Ishikawa (cell line): ENCODE data around the gene OR4N5.

Source experiments
- CEBPB ChIP-seq: IDR thresholded peaks from 2 replicates; pipeline ENCODE4 v1.6.1; 2012
- CREB1 ChIP-seq: IDR thresholded peaks from 2 replicates; pipeline ENCODE4 v1.6.1; 2012; ENCODE audit warnings: low read depth
- EGR1 ChIP-seq: IDR thresholded peaks from 2 replicates; pipeline ENCODE4 v1.6.1; 2012
- EP300 ChIP-seq: IDR thresholded peaks from 2 replicates; pipeline ENCODE4 v1.6.1; 2012; ENCODE audit warnings: borderline replicate concordance
- FOXM1 ChIP-seq: IDR thresholded peaks from 2 replicates; pipeline ENCODE4 v1.6.1; 2012; ENCODE audit warnings: low read depth, borderline replicate concordance
- MAX ChIP-seq: IDR thresholded peaks from 2 replicates; pipeline ENCODE4 v1.6.1; 2012
- NFIC ChIP-seq: IDR thresholded peaks from 2 replicates; pipeline ENCODE4 v1.6.1; 2012
- RAD21 ChIP-seq: IDR thresholded peaks from 2 replicates; pipeline ENCODE4 v1.6.1; 2012; ENCODE audit warnings: low read depth
- REST ChIP-seq: IDR thresholded peaks from 2 replicates; pipeline ENCODE4 v1.6.1; 2012; ENCODE audit warnings: low read depth, mild to moderate bottlenecking
- TAF1 ChIP-seq: IDR thresholded peaks from 2 replicates; pipeline ENCODE4 v1.6.1; 2012; ENCODE audit warnings: low read depth, mild to moderate bottlenecking
- USF1 ChIP-seq: IDR thresholded peaks from 2 replicates; pipeline ENCODE4 v1.6.1; 2012
- YY1 ChIP-seq: IDR thresholded peaks from 2 replicates; pipeline ENCODE4 v1.6.1; 2012; ENCODE audit warnings: low read depth
- ZBTB7A ChIP-seq: IDR thresholded peaks from 2 replicates; pipeline ENCODE4 v1.6.1; 2012; ENCODE audit warnings: low read depth

GRCh38 chr14:20112321-20112720 is 26.3 kb upstream of the OR4N5 start:
- no peak for TF ChIP-seq CREB1
- no peak for TF ChIP-seq ZBTB7A
- no peak for TF ChIP-seq YY1
- no peak for TF ChIP-seq EGR1
- no peak for TF ChIP-seq NFIC
- no peak for TF ChIP-seq RAD21
- no peak for TF ChIP-seq FOXM1
- TF ChIP-seq TAF1 = no peak
- TF ChIP-seq USF1 = no peak
- no peak for TF ChIP-seq REST
- no peak for TF ChIP-seq EP300
- no peak for TF ChIP-seq CEBPB
- TF ChIP-seq MAX = no peak
